ENCODE measurements around the gene SLF2. TPM values are rescaled to one million over a fixed set of nuclear protein-coding genes. Genes with fewer than 3 reads are reported as not detected.

Gene SLF2
- total and polyA plus RNA-seq, 9 of the 15 experiments (the other 6 are each of a cell fraction or from before 2014, with no cell fraction given), result 1.7 to 18.4 (median 7.8) TPM

GRCh38 chr10:100878291-100878910 lies 34.4 kb upstream of the SLF2 start:
- Histone ChIP-seq H3K4me2 (ENCODE audit: insufficient read depth, low read length) (no peak overlapping the region), H3K4me3 (no peak overlapping the region), H3K9me3 (replicated peaks; ENCODE audit: control insufficient read depth, insufficient read depth, low read depth, low read length) (no peaks in the 10 kb centered on the region), H3K9ac (ENCODE audit: insufficient read depth in 1 of 2, low read depth in 2 of 2, low read length in 2 of 2) (no peak overlapping the region), H3K27ac (ENCODE audit: extremely low read depth, low read depth, low read length) (no peak overlapping the region), H3K36me3 (ENCODE audit: control insufficient read depth, insufficient read depth, low read length) (no peaks in the 10 kb centered on the region), H2AFZ (ENCODE audit: low read depth, low read length) (no peak overlapping the region), H3K9me1 (ENCODE audit: control insufficient read depth, insufficient read depth, low read length) (peaks cover 2% of the 10 kb centered on the region), H4K20me1 (replicated peaks; ENCODE audit: control insufficient read depth, insufficient read depth, low read length) (no peaks in the 10 kb centered on the region; the same call in 1 of the 2 replicates), H3K4me1 (replicated peaks in 1 of 2; ENCODE audit: control insufficient read depth in 2 of 2, insufficient read depth in 2 of 2, low read length in 2 of 2) (peaks cover 0 to 4% of the 10 kb centered on the region in 2 experiments; a peak in 1 of 5 replicates), H3K79me2 (ENCODE audit: control insufficient read depth, insufficient read depth, low read length) (no peaks in the 10 kb centered on the region), H3K27me3 (ENCODE audit: control insufficient read depth in 2 of 2, insufficient read depth in 2 of 2, low read length in 2 of 2) (peaks cover 5 to 22% of the 10 kb centered on the region in 2 experiments; a peak in 4 of 5 replicates)
- peak; percentile 82 for FAIRE-seq
- 0% methylated on average over 5 of the region's 5 CpGs for WGBS (ENCODE audit: insufficient coverage, low coverage, missing lambda C conversion rate)
- intact Hi-C loops (cut with micrococcal nuclease), result loop anchor here (2.0 to 10.0 kb wide), 6 partner anchors 114 to 534 kb away; partner anchors contain the start of genes SCD and SEC31B
- in situ Hi-C loops (cut with MboI), result loop anchor here (10.0 to 25.0 kb wide), 2 partner anchors 444 to 541 kb away; partner anchors contain the start of genes PKD2L1 and SCD
- POLR2A ChIA-PET, result interaction anchor here (0.6 to 1.0 kb wide), 4 partner anchors 10 to 133 kb away, joined by 3 to 4 read pairs (median 3); partner anchors contain the start of gene PAX2
- peak; percentile 45 to 66 (median 56) for DNase-seq (ENCODE audit: extremely low read depth in 1 of 4, low spot score in 3 of 4)
- CTCF ChIA-PET (ENCODE audit: low intra/inter-chr PET ratio), result interaction anchor here (0.6 to 1.5 kb wide), 6 partner anchors 207 to 540 kb away, joined by 3 to 9 read pairs (median 4); no protein-coding TSS in a partner anchor
- ATAC-seq, result peak; percentile 92
- BruUV-seq (replicated peaks), result no TSS peak
- no peak for TF ChIP-seq SMARCE1 (IDR thresholded peaks at IDR 0.05)
- TF ChIP-seq OTX1 (CRISPR knock-in tag; IDR thresholded peaks at IDR 0.05), result no peak
- no peak for TF ChIP-seq ZBTB43 (CRISPR knock-in tag; IDR thresholded peaks at IDR 0.05)
- no peak for TF ChIP-seq POU5F1 (IDR thresholded peaks at IDR 0.05; ENCODE audit: borderline replicate concordance, low read depth, low read length, partially characterized antibody)
- TF ChIP-seq ZNF740 (CRISPR knock-in tag; IDR thresholded peaks at IDR 0.05), result no peak
- TF ChIP-seq ZNF740 (tag; IDR thresholded peaks at IDR 0.05), result no peak
- peak; percentile 61; the same call in 1 of the 2 replicates for TF ChIP-seq SMC3 (conservative IDR thresholded peaks at IDR 0.05; ENCODE audit: insufficient read depth, low read depth, low read length)
- no peak for TF ChIP-seq PREB (CRISPR knock-in tag; IDR thresholded peaks at IDR 0.05)
- no peak for TF ChIP-seq MAFK (IDR thresholded peaks at IDR 0.05; ENCODE audit: low read length)
- peak; percentile 45 to 73 for TF ChIP-seq RAD21 (CRISPR knock-in tag; conservative IDR thresholded peaks at IDR 0.05 in 1 of 2, IDR thresholded peaks at IDR 0.05 in 1 of 2)
- no peak for TF ChIP-seq E2F8 (IDR thresholded peaks at IDR 0.05; ENCODE audit: low read depth, partially characterized antibody)
- TF ChIP-seq SMAD3 (CRISPR knock-in tag; conservative IDR thresholded peaks at IDR 0.05), result no peak
